Liver (tissue), 9 donors: ENCODE results near the gene ST6GAL1. TPM values are rescaled to one million over a fixed set of nuclear protein-coding genes. Genes with fewer than 3 reads are reported as not detected.

Experiments used
- DNase-seq: peaks from one replicate; pipeline ENCODE4 v3.0.0-alpha.2; 2017; ENCODE audit warnings: low spot score
- H3K27ac ChIP-seq, 2 donors: one replicate each; pipeline ENCODE4 v1.7.0; 2013; ENCODE audit warnings: inconsistent platforms in 2 of 2, low read length in 2 of 2, control low read depth in 1 of 2, low read depth in 1 of 2, mild to moderate bottlenecking in 1 of 2
- H3K27me3 ChIP-seq, 4 donors: one replicate each; pipeline versions ENCODE4 v1.6.1 to v1.7.0; 2013; ENCODE audit warnings: low read length in 3 of 4, inconsistent platforms in 1 of 4, mild to moderate bottlenecking in 1 of 4, moderate library complexity in 1 of 4; ENCODE audit not compliant: control insufficient read depth in 4 of 4, insufficient read depth in 4 of 4
- H3K36me3 ChIP-seq, 4 donors: one replicate each; pipeline versions ENCODE4 v1.6.1 to v1.7.0; 2013; ENCODE audit warnings: low read length in 3 of 4, mild to moderate bottlenecking in 3 of 4, low read depth in 1 of 4, moderate library complexity in 1 of 4; ENCODE audit not compliant: control insufficient read depth in 4 of 4, insufficient read depth in 3 of 4
- H3K4me1 ChIP-seq, 4 donors: one replicate each; pipeline versions ENCODE4 v1.6.1 to v1.7.0; 2013; ENCODE audit warnings: low read length in 3 of 4, mild to moderate bottlenecking in 3 of 4, moderate library complexity in 1 of 4; ENCODE audit not compliant: control insufficient read depth in 4 of 4, insufficient read depth in 4 of 4
- H3K4me3 ChIP-seq, 3 donors: one replicate each; pipeline versions ENCODE4 v1.6.1 to v1.7.0; 2013; ENCODE audit warnings: low read length in 3 of 3, control low read depth in 1 of 3, low read depth in 1 of 3, mild to moderate bottlenecking in 1 of 3
- H3K9ac ChIP-seq, 2 donors: one replicate each; pipeline ENCODE4 v1.7.0; 2013; ENCODE audit warnings: low read length in 2 of 2, mild to moderate bottlenecking in 2 of 2, moderate library complexity in 2 of 2, control low read depth in 1 of 2, low read depth in 1 of 2
- H3K9me3 ChIP-seq, 4 donors: one replicate each; pipeline versions ENCODE4 v1.6.1 to v1.7.0; 2013; ENCODE audit warnings: low read length in 3 of 4; ENCODE audit not compliant: control insufficient read depth in 4 of 4
- ATF3 ChIP-seq: IDR thresholded peaks from 2 replicates; pipeline ENCODE4 v1.6.1; 2016; ENCODE audit warnings: antibody characterized with exemption
- CTCF ChIP-seq: fragments of 150-350 bp; IDR thresholded peaks from 2 replicates; pipeline ENCODE4 v1.5.1; 2017; ENCODE audit warnings: improper control_type of control experiment, low read depth, low read length; ENCODE audit not compliant: missing input control
- FOXA1 ChIP-seq: IDR thresholded peaks from 2 replicates; pipeline ENCODE4 v1.6.1; 2016; ENCODE audit warnings: antibody characterized with exemption
- FOXA2 ChIP-seq: IDR thresholded peaks from 2 replicates; pipeline ENCODE4 v1.6.1; 2016; ENCODE audit warnings: antibody characterized with exemption
- GABPA ChIP-seq, 2 donors: IDR thresholded peaks in 1 of 2; conservative IDR thresholded peaks in 1 of 2; 2 replicates each; pipeline ENCODE4 v1.6.1; 2016; ENCODE audit warnings: antibody characterized with exemption in 2 of 2, mild to moderate bottlenecking in 1 of 2, moderate library complexity in 1 of 2
- HNF4A ChIP-seq, 2 donors: conservative IDR thresholded peaks; 2 replicates each; pipeline ENCODE4 v1.6.1; 2016; ENCODE audit warnings: antibody characterized with exemption in 2 of 2, mild to moderate bottlenecking in 2 of 2
- HNF4G ChIP-seq: IDR thresholded peaks from 2 replicates; pipeline ENCODE4 v1.6.1; 2016; ENCODE audit warnings: antibody characterized with exemption
- MAX ChIP-seq: IDR thresholded peaks from 2 replicates; pipeline ENCODE4 v1.6.1; 2016; ENCODE audit warnings: antibody characterized with exemption
- NR2F2 ChIP-seq: IDR thresholded peaks from 2 replicates; pipeline ENCODE4 v1.6.1; 2016; ENCODE audit warnings: antibody characterized with exemption
- RAD21 ChIP-seq, 2 donors: IDR thresholded peaks; 2 replicates each; pipeline ENCODE4 v1.6.1; 2016; ENCODE audit warnings: antibody characterized with exemption in 2 of 2, mild to moderate bottlenecking in 2 of 2
- RXRA ChIP-seq, 2 donors: IDR thresholded peaks; 2 replicates each; pipeline ENCODE4 v1.6.1; 2017 to 2018; ENCODE audit warnings: antibody characterized with exemption in 2 of 2, mild to moderate bottlenecking in 1 of 2
- SP1 ChIP-seq: IDR thresholded peaks from 2 replicates; pipeline ENCODE4 v1.6.1; 2018; ENCODE audit warnings: antibody characterized with exemption, mild to moderate bottlenecking
- TAF1 ChIP-seq: conservative IDR thresholded peaks from 2 replicates; pipeline ENCODE4 v1.6.1; 2016; ENCODE audit warnings: antibody characterized with exemption, mild to moderate bottlenecking
- YY1 ChIP-seq: IDR thresholded peaks from 2 replicates; pipeline ENCODE4 v1.6.1; 2016; ENCODE audit warnings: antibody characterized with exemption, mild to moderate bottlenecking
- ZBTB33 ChIP-seq: IDR thresholded peaks from 2 replicates; pipeline ENCODE4 v1.6.1; 2016; ENCODE audit warnings: antibody characterized with exemption
- WGBS: extraction: QIAGEN DNeasy Blood & Tissue Kit; methylation state at CpG from one replicate; pipeline ENCODE4 v1.1.7; 2013; 5-methylcytosine and 5-hydroxymethylcytosine counted together
- polyA plus RNA-seq, 2 donors: library from polyadenylated mRNA; stranded (reverse) in 1 of 2; unstranded in 1 of 2; fragments of 200-250 nt in 1 of 2; fragments of >200 nt in 1 of 2; fragmentation: Nextera tagmentation in 1 of 2; extraction: Ambion mirVana in 1 of 2; gene quantifications; one replicate each; pipeline versions ENCODE4 v1.2.1 to v1.2.3, GENCODE V29; 2013 to 2015
- total RNA-seq, 2 donors: library from RNA; depleted of rRNA; stranded (reverse); fragments of >200 nt; gene quantifications; one replicate each; pipeline ENCODE4 v1.2.3, GENCODE V29; 2014
- donor health status: healthy.
- donor health status: healthy.
- donor health status: healthy.
- donor health status: healthy.
- donor health status: healthy.

ST6GAL1 gene
- total and polyA plus RNA-seq, 4 donors, result 102 to 425 (median 328) TPM

- H3K4me1 ChIP-seq, result no peaks in the 10 kb centered on the region
- H3K4me3 ChIP-seq, result no peak overlapping the region
- no peaks in the 10 kb centered on the region for H3K9me3 ChIP-seq
- H3K27me3 ChIP-seq, result no peaks in the 10 kb centered on the region
- H3K27ac ChIP-seq, result no peak overlapping the region
- no peaks in the 10 kb centered on the region for H3K36me3 ChIP-seq
- H3K9ac ChIP-seq, result no peak overlapping the region
- 85% methylated on average over 5 of the region's 5 CpGs for WGBS
- no peak for DNase-seq
- TF ChIP-seq HNF4G (no peak), RAD21 (IDR thresholded peaks at IDR 0.05) (no peak)
These were observed 7.5 kb upstream of the ST6GAL1 start for GRCh38 chr3:186922790-186923189.

- 98% methylated on average over 3 of the region's 3 CpGs for WGBS
- Histone ChIP-seq H3K9me3 (no peaks in the 10 kb centered on the region), H3K4me1 (no peaks in the 10 kb centered on the region), H3K36me3 (no peaks in the 10 kb centered on the region), H3K9ac (no peak overlapping the region), H3K4me3 (no peak overlapping the region), H3K27me3 (no peaks in the 10 kb centered on the region), H3K27ac (no peak overlapping the region)
- DNase-seq, result no peak
- TF ChIP-seq HNF4A (conservative IDR thresholded peaks at IDR 0.05) (no peak), TAF1 (no peak), FOXA2 (no peak), FOXA1 (no peak)
These were observed 7.1 kb upstream of the ST6GAL1 start for GRCh38 chr3:186923241-186923640.

- no peaks in the 10 kb centered on the region for H3K36me3 ChIP-seq
- no peak overlapping the region for H3K9ac ChIP-seq
- no peak overlapping the region for H3K4me3 ChIP-seq
- TF ChIP-seq FOXA2 (no peak), MAX (no peak), ZBTB33 (no peak), RAD21 (IDR thresholded peaks at IDR 0.05) (no peak), NR2F2 (no peak), RXRA (IDR thresholded peaks at IDR 0.05) (no peak), FOXA1 (no peak), GABPA (IDR thresholded peaks at IDR 0.05 in 1 of 2, conservative IDR thresholded peaks at IDR 0.05 in 1 of 2) (no peak), YY1 (no peak), HNF4G (no peak), TAF1 (no peak), ATF3 (no peak), HNF4A (conservative IDR thresholded peaks at IDR 0.05) (no peak), CTCF (no peak), SP1 (no peak)
- no peaks in the 10 kb centered on the region for H3K9me3 ChIP-seq
- DNase-seq, result no peak
- H3K27ac ChIP-seq, result no peak overlapping the region
- WGBS, result 98% methylated on average over 1 of the region's 1 CpG
- H3K4me1 ChIP-seq, result peaks cover 0 to 6% (median 3%) of the 10 kb centered on the region in 4 donors
- no peaks in the 10 kb centered on the region for H3K27me3 ChIP-seq
These were observed 4.5 kb upstream of the ST6GAL1 start for GRCh38 chr3:186925826-186926225.
